PFSK-1 (cell line): ENCODE data around the gene SMAD1.

ENCODE experiments used
- FOXP2 ChIP-seq: optimal IDR thresholded peaks from 2 replicates; pipeline ENCODE3; 2011; ENCODE audit warnings: borderline replicate concordance, control low read depth, inconsistent platforms; ENCODE audit not compliant: insufficient read depth; ENCODE audit errors: extremely low read length, extremely low read depth
- POLR2AphosphoS5 ChIP-seq: IDR thresholded peaks from 2 replicates; pipeline ENCODE4 v1.6.1; 2012; ENCODE audit warnings: low read depth, mild to moderate bottlenecking, control low read depth, low read length, moderate library complexity
- SIN3A ChIP-seq: IDR thresholded peaks from 2 replicates; pipeline ENCODE4 v1.6.1; 2012; ENCODE audit warnings: mild to moderate bottlenecking, low read length, moderate library complexity, borderline replicate concordance; ENCODE audit not compliant: insufficient read depth
- TAF1 ChIP-seq: IDR thresholded peaks from 2 replicates; pipeline ENCODE4 v1.6.1; 2012; ENCODE audit warnings: low read length, control low read depth, borderline replicate concordance; ENCODE audit not compliant: insufficient read depth
- TF ChIP-seq, protein P1 (sequence below), 2 experiments: IDR thresholded peaks; 2 replicates each; pipeline versions ENCODE4 v1.6.1 to v1.8.0; 2011 to 2012; ENCODE audit warnings: low read depth in 2 of 2, low read length in 2 of 2, control low read depth in 1 of 2, inconsistent platforms in 1 of 2, mild to moderate bottlenecking in 1 of 2, moderate library complexity in 1 of 2; ENCODE audit not compliant: insufficient read depth in 1 of 2

The SMAD1 gene

DNA sequence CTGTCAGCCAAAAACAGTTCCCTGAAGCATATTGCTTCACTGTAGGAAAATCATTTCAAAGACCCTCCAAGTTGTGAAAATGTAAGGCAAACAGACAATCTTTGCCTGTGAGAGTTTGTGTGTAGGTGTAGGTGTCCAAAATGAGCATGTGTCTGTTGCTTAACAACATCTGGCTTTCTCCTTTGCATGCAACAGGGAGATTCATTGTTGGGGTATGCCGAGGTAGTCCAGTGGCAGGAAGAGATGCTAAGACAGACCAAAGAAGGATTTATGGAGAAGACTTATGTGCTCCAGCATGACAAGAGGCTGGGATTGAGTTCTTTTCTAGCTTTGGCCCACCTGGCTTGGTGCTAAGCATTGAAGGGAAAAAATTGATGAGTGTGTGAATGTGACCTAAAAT is 29.8 kb upstream of the SMAD1 start:
- no peak for TF ChIP-seq POLR2AphosphoS5
- TF ChIP-seq TAF1: no peak
- no peak for TF ChIP-seq FOXP2

DNA sequence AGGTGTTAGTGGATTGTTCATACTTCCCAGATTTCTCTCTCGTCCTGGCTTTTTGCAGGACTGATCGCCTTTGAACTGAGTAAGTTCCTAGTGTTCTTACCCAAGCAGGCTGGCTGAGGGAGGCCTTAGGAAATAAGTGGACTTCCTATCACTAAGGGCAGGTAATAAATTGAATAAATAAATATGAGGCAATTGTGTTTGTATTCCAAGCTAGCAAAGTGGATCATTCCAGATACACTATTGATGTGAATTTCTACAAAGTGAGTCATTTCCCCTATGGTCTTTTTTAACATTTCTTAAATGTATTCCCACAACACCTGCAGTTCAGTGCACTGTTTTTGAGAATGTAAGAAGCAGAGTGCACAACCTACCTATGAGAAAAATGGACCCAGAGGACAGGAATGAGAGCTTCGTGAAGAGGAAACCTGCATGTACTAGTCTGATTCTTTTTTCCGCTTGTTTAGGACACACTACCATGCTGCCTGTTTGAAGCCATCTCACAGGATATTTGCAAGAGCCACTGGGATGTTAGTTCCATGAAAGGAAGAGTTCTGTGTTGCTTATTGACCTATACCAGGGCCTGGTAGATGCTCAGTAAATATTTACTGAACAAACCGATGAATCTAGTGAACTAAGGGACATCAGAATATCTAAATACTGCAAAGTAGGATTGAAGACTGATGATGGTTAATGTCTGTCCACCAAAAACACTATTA is 29.0 kb upstream of the SMAD1 start:
- TF ChIP-seq, protein P1, sequence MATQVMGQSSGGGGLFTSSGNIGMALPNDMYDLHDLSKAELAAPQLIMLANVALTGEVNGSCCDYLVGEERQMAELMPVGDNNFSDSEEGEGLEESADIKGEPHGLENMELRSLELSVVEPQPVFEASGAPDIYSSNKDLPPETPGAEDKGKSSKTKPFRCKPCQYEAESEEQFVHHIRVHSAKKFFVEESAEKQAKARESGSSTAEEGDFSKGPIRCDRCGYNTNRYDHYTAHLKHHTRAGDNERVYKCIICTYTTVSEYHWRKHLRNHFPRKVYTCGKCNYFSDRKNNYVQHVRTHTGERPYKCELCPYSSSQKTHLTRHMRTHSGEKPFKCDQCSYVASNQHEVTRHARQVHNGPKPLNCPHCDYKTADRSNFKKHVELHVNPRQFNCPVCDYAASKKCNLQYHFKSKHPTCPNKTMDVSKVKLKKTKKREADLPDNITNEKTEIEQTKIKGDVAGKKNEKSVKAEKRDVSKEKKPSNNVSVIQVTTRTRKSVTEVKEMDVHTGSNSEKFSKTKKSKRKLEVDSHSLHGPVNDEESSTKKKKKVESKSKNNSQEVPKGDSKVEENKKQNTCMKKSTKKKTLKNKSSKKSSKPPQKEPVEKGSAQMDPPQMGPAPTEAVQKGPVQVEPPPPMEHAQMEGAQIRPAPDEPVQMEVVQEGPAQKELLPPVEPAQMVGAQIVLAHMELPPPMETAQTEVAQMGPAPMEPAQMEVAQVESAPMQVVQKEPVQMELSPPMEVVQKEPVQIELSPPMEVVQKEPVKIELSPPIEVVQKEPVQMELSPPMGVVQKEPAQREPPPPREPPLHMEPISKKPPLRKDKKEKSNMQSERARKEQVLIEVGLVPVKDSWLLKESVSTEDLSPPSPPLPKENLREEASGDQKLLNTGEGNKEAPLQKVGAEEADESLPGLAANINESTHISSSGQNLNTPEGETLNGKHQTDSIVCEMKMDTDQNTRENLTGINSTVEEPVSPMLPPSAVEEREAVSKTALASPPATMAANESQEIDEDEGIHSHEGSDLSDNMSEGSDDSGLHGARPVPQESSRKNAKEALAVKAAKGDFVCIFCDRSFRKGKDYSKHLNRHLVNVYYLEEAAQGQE (IDR thresholded peaks at IDR 0.05; ENCODE audit: insufficient read depth in 1 of 2, low read depth in 2 of 2, low read length in 2 of 2): no peak
- TF ChIP-seq TAF1 (no peak), FOXP2 (no peak)

DNA sequence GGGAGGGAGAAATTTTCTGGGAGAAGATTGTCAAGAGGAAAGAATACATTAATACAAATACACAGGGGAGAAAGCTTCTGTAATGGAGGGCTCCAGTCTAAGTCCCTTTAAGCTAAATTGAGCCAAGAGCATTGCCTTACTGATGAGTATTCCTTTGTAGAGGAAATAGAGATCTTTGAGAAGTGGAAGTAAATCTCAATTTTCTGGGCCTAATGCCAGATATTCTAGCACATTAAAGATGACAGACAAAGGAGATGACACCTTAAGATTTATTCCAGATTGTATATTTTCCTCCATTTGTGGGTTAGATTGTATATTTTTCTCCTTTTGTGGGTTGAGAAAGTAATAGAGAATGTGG is 28.5 kb upstream of the SMAD1 start:
- TF ChIP-seq TAF1 (no peak), FOXP2 (no peak), SIN3A (no peak), POLR2AphosphoS5 (no peak)
- TF ChIP-seq, protein P1 (IDR thresholded peaks at IDR 0.05; ENCODE audit: insufficient read depth in 1 of 2, low read depth in 2 of 2, low read length in 2 of 2): no peak

DNA sequence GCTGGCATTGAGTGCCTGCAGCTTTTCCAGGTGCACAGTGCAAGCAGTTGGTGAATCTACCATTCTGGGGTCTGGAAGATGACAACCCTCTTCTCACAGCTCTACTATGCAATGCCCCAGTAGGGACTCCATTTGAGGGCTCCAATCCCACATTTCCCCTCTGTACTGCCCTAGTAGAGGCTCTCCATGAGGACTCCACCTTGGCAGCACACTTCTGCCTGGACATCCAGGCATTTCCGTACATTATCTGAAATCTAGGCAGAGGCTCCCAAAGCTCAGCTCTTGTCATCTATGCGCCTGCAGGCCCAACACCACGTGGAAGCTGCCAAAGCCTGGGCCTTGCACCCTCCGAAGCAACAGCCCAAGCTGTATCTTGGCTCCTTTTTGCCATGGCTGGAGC is 8.4 kb upstream of the SMAD1 start:
- no peak for TF ChIP-seq FOXP2
- TF ChIP-seq, protein P1 (IDR thresholded peaks at IDR 0.05; ENCODE audit: insufficient read depth in 1 of 2, low read depth in 2 of 2, low read length in 2 of 2): no peak
- TF ChIP-seq POLR2AphosphoS5: no peak
- TF ChIP-seq SIN3A: no peak
- no peak for TF ChIP-seq TAF1

DNA sequence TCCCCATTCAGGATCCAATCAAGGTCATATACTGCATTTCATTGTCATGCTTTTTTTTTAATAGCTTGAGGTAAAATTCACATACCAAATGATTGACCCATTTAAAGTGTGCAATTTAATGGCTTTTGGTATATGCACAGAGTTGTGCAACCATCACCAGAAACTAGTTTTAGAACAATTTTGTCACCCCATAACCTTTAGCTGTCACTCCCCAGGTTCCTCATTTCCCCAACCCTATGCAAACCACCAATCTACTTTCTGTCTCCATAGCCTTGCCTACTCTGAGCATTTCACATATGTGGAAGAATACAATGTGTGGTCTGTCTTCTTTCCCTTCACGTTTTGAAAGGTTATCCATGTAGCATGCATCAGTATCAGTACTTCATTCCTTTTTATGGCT is 1.4 kb upstream of the SMAD1 start:
- no peak for TF ChIP-seq FOXP2
- TF ChIP-seq SIN3A: no peak
- no peak for TF ChIP-seq TAF1
- TF ChIP-seq, protein P1 (IDR thresholded peaks at IDR 0.05; ENCODE audit: insufficient read depth in 1 of 2, low read depth in 2 of 2, low read length in 2 of 2): no peak
- no peak for TF ChIP-seq POLR2AphosphoS5
